A673 (cell line): Measurements from ENCODE around the gene SLC39A10. TPM values are rescaled to one million over a fixed set of nuclear protein-coding genes. Genes with fewer than 3 reads are reported as not detected.

ENCODE experiments used
- BruUV-seq: library from RNA; stranded (reverse); fragments of 400-500 nt; replicated peaks from 2 replicates; lab custom pipeline; 2021; lab: Mats Ljungman, UMichigan
- CTCF ChIA-PET: fragments of 300-600 bp; sonication (Branson Sonifier 250); formaldehyde crosslinking; loops from one replicate; lab custom pipeline; 2022; ENCODE audit warnings: antibody characterized with exemption; lab: Charles Lee
- POLR2A ChIA-PET: fragments of 300-600 bp; sonication (Branson Sonifier 250); formaldehyde crosslinking; loops from one replicate; lab custom pipeline; 2022; ENCODE audit warnings: antibody characterized with exemption; ENCODE audit not compliant: low non-redundant PET; lab: Charles Lee
- DNase-seq: peaks from one replicate; pipeline ENCODE4 v3.0.0-alpha.2; 2015; ENCODE audit warnings: low spot score
- H3K27ac ChIP-seq: fragments of 200-600 bp; sonication (generic); 2 replicates; pipeline ENCODE4 v1.5.1; 2016; ENCODE audit warnings: mixed run types, low read depth, mild to moderate bottlenecking, mixed read lengths, antibody characterized with exemption, low read length; ENCODE audit not compliant: poor library complexity, severe bottlenecking
- H3K27me3 ChIP-seq: fragments of 200-600 bp; sonication (generic); replicated peaks from 2 replicates; pipeline ENCODE4 v1.6.1; 2017; ENCODE audit warnings: mixed run types, low read depth, mild to moderate bottlenecking, mixed read lengths, antibody characterized with exemption, low read length; ENCODE audit not compliant: insufficient read depth, poor library complexity
- H3K36me3 ChIP-seq: fragments of 200-600 bp; sonication (generic); 2 replicates; pipeline ENCODE4 v1.6.1; 2016; ENCODE audit warnings: mixed run types, mild to moderate bottlenecking, mixed read lengths, antibody characterized with exemption, low read length; ENCODE audit not compliant: insufficient read depth, poor library complexity, severe bottlenecking
- H3K4me1 ChIP-seq: fragments of 200-600 bp; sonication (generic); 2 replicates; pipeline ENCODE4 v1.6.1; 2017; ENCODE audit warnings: mixed run types, mild to moderate bottlenecking, mixed read lengths, antibody characterized with exemption, low read length; ENCODE audit not compliant: insufficient read depth, poor library complexity, severe bottlenecking
- H3K4me3 ChIP-seq: fragments of 200-600 bp; sonication (generic); 2 replicates; pipeline ENCODE4 v1.5.1; 2016; ENCODE audit warnings: low read depth, mixed run types, mild to moderate bottlenecking, mixed read lengths, low read length; ENCODE audit not compliant: poor library complexity, severe bottlenecking
- H3K9me3 ChIP-seq: fragments of 200-600 bp; sonication (generic); 2 replicates; pipeline ENCODE4 v1.6.1; 2016; ENCODE audit warnings: mixed run types, low read depth, mild to moderate bottlenecking, mixed read lengths, antibody characterized with exemption, low read length; ENCODE audit not compliant: poor library complexity, severe bottlenecking
- EZH2 ChIP-seq: fragments of 200-600 bp; sonication (generic); IDR thresholded peaks from 2 replicates; pipeline ENCODE4 v1.6.1; 2017; ENCODE audit warnings: borderline replicate concordance, low read depth, mild to moderate bottlenecking, mixed read lengths, antibody characterized with exemption, low read length; ENCODE audit not compliant: poor library complexity, severe bottlenecking
- intact Hi-C: fragments of 100-400 bp; cut with micrococcal nuclease; formaldehyde crosslinking; loops from one replicate; pipeline ENCODE4 v1.10.0; 2022; ENCODE audit not compliant: unreplicated experiment
- total RNA-seq: library from RNA; stranded (reverse); gene quantifications from 2 replicates; pipeline ENCODE4 v1.2.3, GENCODE V29; 2021
- TF ChIP-seq, protein P1 (sequence below): fragments of 300-800, 200-600 bp; sonication (generic); conservative IDR thresholded peaks from 2 replicates; pipeline ENCODE4 v1.5.1; 2017; ENCODE audit warnings: low read depth, mild to moderate bottlenecking, antibody characterized with exemption, low read length, moderate library complexity, mixed read lengths

SLC39A10 gene
- total RNA-seq, 1 experiment from 2014 or later = 42.3 TPM

DNA sequence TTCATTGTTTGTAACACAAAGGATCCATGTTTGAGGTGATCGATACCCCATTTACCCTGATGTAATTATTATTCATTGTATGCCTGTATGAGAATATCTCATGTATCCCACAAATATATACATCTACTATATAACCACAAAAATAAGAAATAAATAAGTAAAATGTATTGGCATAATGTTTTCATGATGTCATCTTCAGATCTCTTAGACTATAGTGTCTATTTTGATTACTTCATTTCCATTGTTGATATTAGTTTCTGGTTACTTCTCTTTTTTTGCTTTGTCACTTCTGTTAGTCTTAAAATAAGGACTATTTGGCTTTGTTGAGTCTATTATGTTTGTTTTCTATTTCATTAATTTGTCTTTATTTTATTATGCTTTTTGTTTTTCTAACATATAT is 109.7 kb downstream of the SLC39A10 start:
- no peaks in the 10 kb centered on the region for H3K27me3 ChIP-seq
- no TSS peak for BruUV-seq
- H3K36me3 ChIP-seq = no peaks in the 10 kb centered on the region
- no peak for DNase-seq
- no peak overlapping the region for H3K27ac ChIP-seq
- peaks cover 4% of the 10 kb centered on the region for H3K9me3 ChIP-seq
- H3K4me3 ChIP-seq = no peak overlapping the region
- intact Hi-C loops = no loop called here
- ChIA-PET POLR2A (no interaction called here), CTCF (no interaction called here)
- no peak for TF ChIP-seq EZH2
- TF ChIP-seq, protein P1, sequence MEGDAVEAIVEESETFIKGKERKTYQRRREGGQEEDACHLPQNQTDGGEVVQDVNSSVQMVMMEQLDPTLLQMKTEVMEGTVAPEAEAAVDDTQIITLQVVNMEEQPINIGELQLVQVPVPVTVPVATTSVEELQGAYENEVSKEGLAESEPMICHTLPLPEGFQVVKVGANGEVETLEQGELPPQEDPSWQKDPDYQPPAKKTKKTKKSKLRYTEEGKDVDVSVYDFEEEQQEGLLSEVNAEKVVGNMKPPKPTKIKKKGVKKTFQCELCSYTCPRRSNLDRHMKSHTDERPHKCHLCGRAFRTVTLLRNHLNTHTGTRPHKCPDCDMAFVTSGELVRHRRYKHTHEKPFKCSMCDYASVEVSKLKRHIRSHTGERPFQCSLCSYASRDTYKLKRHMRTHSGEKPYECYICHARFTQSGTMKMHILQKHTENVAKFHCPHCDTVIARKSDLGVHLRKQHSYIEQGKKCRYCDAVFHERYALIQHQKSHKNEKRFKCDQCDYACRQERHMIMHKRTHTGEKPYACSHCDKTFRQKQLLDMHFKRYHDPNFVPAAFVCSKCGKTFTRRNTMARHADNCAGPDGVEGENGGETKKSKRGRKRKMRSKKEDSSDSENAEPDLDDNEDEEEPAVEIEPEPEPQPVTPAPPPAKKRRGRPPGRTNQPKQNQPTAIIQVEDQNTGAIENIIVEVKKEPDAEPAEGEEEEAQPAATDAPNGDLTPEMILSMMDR = no peak
- no peaks in the 10 kb centered on the region for H3K4me1 ChIP-seq

- Histone ChIP-seq H3K27ac (no peak overlapping the region), H3K4me3 (no peak overlapping the region), H3K4me1 (no peaks in the 10 kb centered on the region), H3K27me3 (no peaks in the 10 kb centered on the region), H3K9me3 (peaks cover 4% of the 10 kb centered on the region), H3K36me3 (no peaks in the 10 kb centered on the region)
- no peak for TF ChIP-seq EZH2
- CTCF ChIA-PET = no interaction called here
- no TSS peak for BruUV-seq
- intact Hi-C loops = no loop called here
- DNase-seq = no peak
- POLR2A ChIA-PET = interaction anchor here (0.7 kb wide), 1 partner anchor 158 kb away, joined by 4 read pairs; no protein-coding TSS in a partner anchor
These were observed 111.4 kb downstream of the SLC39A10 start for GRCh38 chr2:195768431-195768830.

DNA sequence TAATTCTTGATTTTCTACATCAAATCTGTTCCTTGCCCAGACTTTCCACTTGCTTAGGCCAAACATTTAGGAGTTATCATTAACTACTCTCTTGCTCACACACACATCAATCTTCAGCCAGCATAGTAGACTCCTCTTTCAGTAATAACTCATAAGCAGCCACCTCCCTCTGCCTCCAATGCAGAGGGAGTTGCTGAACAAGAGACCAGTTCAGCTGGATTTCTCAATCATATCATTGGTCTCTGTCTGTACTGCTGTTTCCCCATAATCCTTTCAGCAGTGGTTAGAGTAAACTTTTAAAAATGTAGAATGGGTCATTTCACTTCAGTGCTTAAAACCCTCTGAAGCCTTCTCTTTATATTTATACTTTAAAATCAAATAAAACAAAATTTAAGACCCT is 112.9 kb downstream of the SLC39A10 start:
- no peaks in the 10 kb centered on the region for H3K4me1 ChIP-seq
- intact Hi-C loops = no loop called here
- TF ChIP-seq, protein P1 = no peak
- no peak for TF ChIP-seq EZH2
- BruUV-seq = no TSS peak
- no peaks in the 10 kb centered on the region for H3K36me3 ChIP-seq
- ChIA-PET CTCF (no interaction called here), POLR2A (no interaction called here)
- no peak overlapping the region for H3K4me3 ChIP-seq
- no peak overlapping the region for H3K27ac ChIP-seq
- peaks cover under 1% of the 10 kb centered on the region for H3K9me3 ChIP-seq
- no peaks in the 10 kb centered on the region for H3K27me3 ChIP-seq
- DNase-seq = no peak

GRCh38 chr2:195779491-195779890 is 122.5 kb downstream of the SLC39A10 start:
- CTCF ChIA-PET = no interaction called here
- POLR2A ChIA-PET = no interaction called here
- Histone ChIP-seq H3K9me3 (no peaks in the 10 kb centered on the region), H3K4me3 (no peak overlapping the region), H3K4me1 (no peaks in the 10 kb centered on the region), H3K27ac (no peak overlapping the region), H3K36me3 (no peaks in the 10 kb centered on the region), H3K27me3 (no peaks in the 10 kb centered on the region)
- no peak for DNase-seq
- TF ChIP-seq, protein P1 = no peak
- TF ChIP-seq EZH2 = no peak
- BruUV-seq = no TSS peak
- intact Hi-C loops = no loop called here
